Subcutaneous abdominal adipose tissue (tissue), 5 donors: ENCODE results near the gene MMP17.
A peak's percentile ranks its signal among the peaks of the same experiment; 100 is the strongest.

Source experiments
- H3K27ac ChIP-seq: one replicate; pipeline ENCODE4 v1.7.0; 2013; ENCODE audit warnings: low read depth, mild to moderate bottlenecking, inconsistent platforms, low read length, moderate library complexity
- H3K27me3 ChIP-seq, 5 donors: one replicate each; pipeline ENCODE4 v1.7.0; 2013; ENCODE audit warnings: low read length in 5 of 5, inconsistent platforms in 1 of 5; ENCODE audit not compliant: control insufficient read depth in 5 of 5, insufficient read depth in 4 of 5
- H3K36me3 ChIP-seq, 5 donors: one replicate each; pipeline ENCODE4 v1.7.0; 2013; ENCODE audit warnings: low read length in 5 of 5; ENCODE audit not compliant: control insufficient read depth in 5 of 5, insufficient read depth in 5 of 5
- H3K4me1 ChIP-seq, 5 donors: one replicate each; pipeline ENCODE4 v1.7.0; 2013; ENCODE audit warnings: low read length in 5 of 5, mild to moderate bottlenecking in 3 of 5, moderate library complexity in 1 of 5; ENCODE audit not compliant: control insufficient read depth in 5 of 5, insufficient read depth in 5 of 5
- H3K4me3 ChIP-seq, 5 donors: one replicate each; pipeline ENCODE4 v1.7.0; 2013; ENCODE audit warnings: low read length in 5 of 5, low read depth in 1 of 5
- H3K9ac ChIP-seq, 5 donors: one replicate each; pipeline ENCODE4 v1.7.0; 2013; ENCODE audit warnings: low read length in 5 of 5, mild to moderate bottlenecking in 4 of 5, moderate library complexity in 3 of 5
- H3K9me3 ChIP-seq, 5 donors: one replicate each; pipeline ENCODE4 v1.7.0; 2013; ENCODE audit warnings: low read length in 5 of 5; ENCODE audit not compliant: control insufficient read depth in 5 of 5
- donor health status: healthy.
- donor health status: healthy.
- donor health status: healthy.
- donor health status: healthy.
- donor health status: healthy.

The MMP17 gene

GRCh38 chr12:131829356-131829747 is 1.2 kb downstream of the MMP17 start:
- peaks cover 0 to 68% (median 51%) of the 10 kb centered on the region in 5 donors for H3K4me1 ChIP-seq
- H3K27ac ChIP-seq: no peak overlapping the region
- H3K4me3 ChIP-seq: peak overlapping the region in 4 of 5 donors; percentile 60 to 70 (median 66)

DNA sequence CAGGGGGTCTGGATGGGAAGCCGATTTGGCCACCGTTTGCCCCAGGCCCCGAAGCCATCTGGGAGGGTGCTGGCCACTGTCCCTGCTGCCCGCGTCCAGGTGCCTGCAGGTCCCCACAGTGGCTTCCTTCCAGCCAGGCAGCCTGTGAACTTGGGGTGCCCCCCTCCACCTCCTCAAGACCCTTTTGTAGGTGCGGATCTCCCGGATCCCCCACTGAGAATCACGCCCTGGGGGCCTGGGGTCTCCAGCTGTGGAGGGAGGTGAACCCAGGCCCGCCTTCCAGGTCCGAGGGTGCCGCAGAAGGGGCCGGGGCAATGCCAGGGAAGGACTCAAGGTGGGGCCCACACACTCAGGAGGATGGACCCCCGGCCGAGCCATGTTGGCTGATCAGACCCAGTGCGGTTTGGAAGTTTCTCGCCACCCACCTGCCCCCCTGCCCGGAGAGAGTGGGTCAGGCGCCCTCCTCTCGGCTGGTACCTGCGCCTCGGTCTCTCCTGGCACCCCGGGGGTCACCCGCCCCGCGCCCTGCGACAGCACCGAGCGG is 1.7 kb downstream of the MMP17 start:
- H3K9ac ChIP-seq: peak overlapping the region in 4 of 5 donors; percentile 30 to 73 (median 38)
- H3K27me3 ChIP-seq: peaks cover 0 to 54% (median 6%) of the 10 kb centered on the region in 5 donors
- no peaks in the 10 kb centered on the region for H3K9me3 ChIP-seq
- H3K36me3 ChIP-seq: no peaks in the 10 kb centered on the region
- no peak overlapping the region for H3K27ac ChIP-seq
- peaks cover 0 to 66% (median 51%) of the 10 kb centered on the region in 5 donors for H3K4me1 ChIP-seq
- H3K4me3 ChIP-seq: peak overlapping the region in 4 of 5 donors; percentile 60 to 70 (median 66)

More at GRCh38 chr12:131829356-131829747, 1.2 kb downstream of the MMP17 start:
- H3K36me3 ChIP-seq: no peaks in the 10 kb centered on the region
- H3K27me3 ChIP-seq: peaks cover 0 to 51% (median 6%) of the 10 kb centered on the region in 5 donors
- H3K9ac ChIP-seq: peak overlapping the region in 3 of 5 donors; percentile 21 to 73 (median 30)
- peaks cover 0 to under 1% (median 0%) of the 10 kb centered on the region in 5 donors for H3K9me3 ChIP-seq

- no peaks in the 10 kb centered on the region for H3K36me3 ChIP-seq
- peak overlapping the region in 4 of 5 donors; percentile 60 to 70 (median 66) for H3K4me3 ChIP-seq
- peak overlapping the region in 3 of 5 donors; percentile 46 to 73 (median 58) for H3K9ac ChIP-seq
- H3K27me3 ChIP-seq: peaks cover 0 to 56% (median 6%) of the 10 kb centered on the region in 5 donors
- H3K9me3 ChIP-seq: no peaks in the 10 kb centered on the region
- H3K27ac ChIP-seq: peak overlapping the region; percentile 37
- H3K4me1 ChIP-seq: peaks cover 0 to 60% (median 47%) of the 10 kb centered on the region in 5 donors
Measured at GRCh38 chr12:131830335-131830913, 2.2 kb downstream of the MMP17 start.

DNA sequence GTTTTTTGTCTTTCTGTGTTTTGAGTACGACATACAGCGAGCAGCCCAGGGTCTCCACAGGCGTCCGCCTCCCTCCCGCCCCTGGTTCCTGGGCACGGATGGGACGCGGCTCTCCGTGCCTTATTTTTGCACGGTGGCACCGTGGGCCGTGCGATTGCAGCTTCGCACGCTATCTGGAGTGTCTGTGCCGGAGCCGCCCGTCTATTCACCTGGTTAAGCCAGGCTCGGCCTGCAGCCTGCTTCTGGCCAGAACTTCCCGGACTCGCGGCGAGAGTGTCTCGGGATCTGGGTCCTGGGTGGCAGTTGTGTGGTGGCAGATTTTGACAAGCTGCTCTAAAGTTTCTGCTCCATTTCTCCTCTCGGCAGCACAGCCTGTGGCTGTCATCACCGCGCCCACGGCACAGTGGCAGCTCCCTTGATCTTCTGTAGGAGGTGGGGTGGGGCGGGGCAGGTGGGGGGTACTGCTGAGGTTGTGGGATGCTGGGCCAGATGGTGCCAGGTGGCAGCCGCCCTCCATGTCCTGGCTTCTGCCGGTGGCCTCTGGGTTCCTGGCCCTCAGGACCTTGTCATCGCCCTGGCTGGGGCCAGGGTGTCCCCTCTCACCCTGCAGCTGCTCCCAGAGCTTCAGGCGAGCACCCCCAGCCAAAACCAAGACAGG is 2.9 kb downstream of the MMP17 start:
- Histone ChIP-seq H3K27me3 (peaks cover 0 to 59% (median 6%) of the 10 kb centered on the region in 5 donors), H3K27ac (peak overlapping the region; percentile 37), H3K9me3 (no peaks in the 10 kb centered on the region), H3K4me1 (peaks cover 0 to 54% (median 43%) of the 10 kb centered on the region in 5 donors), H3K4me3 (peak overlapping the region; percentile 60 to 70 (median 67)), H3K36me3 (no peaks in the 10 kb centered on the region), H3K9ac (peak overlapping the region in 4 of 5 donors; percentile 2 to 58 (median 49))

- H3K9ac ChIP-seq: peak overlapping the region in 2 of 5 donors; percentile 46 to 52
- H3K4me3 ChIP-seq: peak overlapping the region; percentile 60 to 70 (median 67)
- H3K27me3 ChIP-seq: peaks cover 0 to 57% (median 5%) of the 10 kb centered on the region in 5 donors
- peak overlapping the region; percentile 37 for H3K27ac ChIP-seq
- no peaks in the 10 kb centered on the region for H3K36me3 ChIP-seq
- H3K4me1 ChIP-seq: peaks cover 0 to 48% (median 43%) of the 10 kb centered on the region in 5 donors
- no peaks in the 10 kb centered on the region for H3K9me3 ChIP-seq
Measured at GRCh38 chr12:131831635-131832041, 3.4 kb downstream of the MMP17 start.

GRCh38 chr12:131832321-131833231 is 4.4 kb downstream of the MMP17 start:
- H3K27me3 ChIP-seq: peaks cover 0 to 53% (median 5%) of the 10 kb centered on the region in 5 donors

DNA sequence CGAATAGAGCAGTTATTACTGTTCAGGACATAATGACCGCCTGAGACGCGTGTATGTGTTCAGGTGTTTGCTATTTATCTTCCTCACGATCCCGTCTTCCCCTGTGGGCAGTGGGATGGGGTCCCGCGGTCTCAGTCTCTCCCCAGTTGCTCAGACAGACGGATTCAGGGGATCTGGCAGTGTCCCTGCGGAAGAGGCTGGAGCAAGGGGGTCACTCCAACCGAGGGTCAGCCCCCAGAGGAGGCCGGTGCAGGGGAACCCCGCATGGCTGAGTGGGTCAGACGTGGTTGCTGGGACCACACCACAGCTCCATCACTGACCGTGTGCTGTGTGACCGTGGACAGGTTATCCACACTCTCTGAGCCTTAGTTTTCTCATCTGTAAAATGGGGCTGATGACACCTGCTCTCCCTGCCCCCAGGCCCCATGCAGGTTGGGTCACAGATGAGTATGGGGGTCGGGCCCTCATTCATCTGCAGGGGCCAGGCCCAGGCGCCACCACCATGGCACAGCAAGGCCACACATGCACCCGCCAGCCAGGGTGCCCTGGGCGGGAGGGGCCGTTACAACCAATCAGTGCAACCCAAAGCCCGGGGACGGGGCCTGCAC is 5.2 kb downstream of the MMP17 start:
- Histone ChIP-seq H3K9me3 (no peaks in the 10 kb centered on the region), H3K27me3 (peaks cover 0 to 51% (median 5%) of the 10 kb centered on the region in 5 donors), H3K36me3 (no peaks in the 10 kb centered on the region), H3K27ac (no peak overlapping the region), H3K4me1 (peaks cover 0 to 44% (median 39%) of the 10 kb centered on the region in 5 donors), H3K9ac (no peak overlapping the region), H3K4me3 (no peak overlapping the region)

More at GRCh38 chr12:131832321-131833231, 4.4 kb downstream of the MMP17 start:
- H3K4me1 ChIP-seq: peaks cover 0 to 45% (median 40%) of the 10 kb centered on the region in 5 donors
- peak overlapping the region in 1 of 5 donors; percentile 10 for H3K9ac ChIP-seq
- no peaks in the 10 kb centered on the region for H3K36me3 ChIP-seq
- no peak overlapping the region for H3K27ac ChIP-seq
- peak overlapping the region; percentile 8 to 72 (median 47) for H3K4me3 ChIP-seq
- H3K9me3 ChIP-seq: no peaks in the 10 kb centered on the region

- H3K4me3 ChIP-seq: no peak overlapping the region
- H3K9me3 ChIP-seq: no peaks in the 10 kb centered on the region
- H3K36me3 ChIP-seq: peaks cover 0 to 2% (median 0%) of the 10 kb centered on the region in 5 donors
- H3K27ac ChIP-seq: no peak overlapping the region
- H3K27me3 ChIP-seq: peaks cover 0 to 46% (median 5%) of the 10 kb centered on the region in 5 donors
- H3K9ac ChIP-seq: no peak overlapping the region
- peaks cover 0 to 40% (median 33%) of the 10 kb centered on the region in 5 donors for H3K4me1 ChIP-seq
Measured at GRCh38 chr12:131833896-131834641, 5.9 kb downstream of the MMP17 start.
